Tibial nerve (tissue), 4 donors: ENCODE data around the gene ZNF563. TPM values are rescaled to one million over a fixed set of nuclear protein-coding genes. Genes with fewer than 3 reads are reported as not detected.
A peak's percentile ranks its signal among the peaks of the same experiment; 100 is the strongest.

Experiments
- DNase-seq, 2 donors: peaks; one replicate each; pipeline ENCODE4 v3.0.0-alpha.2; 2019; ENCODE audit warnings: low spot score in 2 of 2
- H3K27ac ChIP-seq, 4 donors: fragments of 200-600 bp; sonication (generic) in 3 of 4; one replicate each; pipeline ENCODE4 v1.5.1; 2017 to 2019; ENCODE audit warnings: mild to moderate bottlenecking in 1 of 4
- H3K27me3 ChIP-seq, 2 donors: fragments of 200-600 bp; sonication (generic) in 1 of 2; one replicate each; pipeline versions ENCODE4 v1.5.1 to v1.6.0; 2017 to 2019
- H3K36me3 ChIP-seq, 3 donors: fragments of 200-600 bp; sonication (generic); one replicate each; pipeline ENCODE4 v1.5.1; 2018 to 2019
- H3K4me1 ChIP-seq, 4 donors: fragments of 200-600 bp; sonication (generic) in 3 of 4; one replicate each; pipeline ENCODE4 v1.5.1; 2017 to 2019
- H3K4me3 ChIP-seq, 4 donors: fragments of 200-600 bp; sonication (generic) in 3 of 4; one replicate each; pipeline ENCODE4 v1.5.1; 2017 to 2019; ENCODE audit warnings: mild to moderate bottlenecking in 1 of 4, moderate library complexity in 1 of 4
- H3K9me3 ChIP-seq, 4 donors: fragments of 200-600 bp; sonication (generic) in 3 of 4; one replicate each; pipeline ENCODE4 v1.5.1; 2017 to 2019
- CTCF ChIP-seq, 5 experiments: fragments of 200-600 bp in 3 of 5; fragments of 450-650 bp in 2 of 5; sonication (generic) in 3 of 5; IDR thresholded peaks; one replicate each; pipeline ENCODE4 v1.5.1; 2016 to 2019; ENCODE audit warnings: antibody characterized with exemption in 5 of 5, mild to moderate bottlenecking in 3 of 5, moderate library complexity in 2 of 5
- EP300 ChIP-seq, 2 donors: sonication (generic); formaldehyde crosslinking; IDR thresholded peaks; one replicate each; pipeline ENCODE4 v1.6.1; 2017; ENCODE audit warnings: antibody characterized with exemption in 2 of 2, mild to moderate bottlenecking in 1 of 2
- POLR2A ChIP-seq, 2 donors: fragments of 450-650 bp; IDR thresholded peaks; one replicate each; pipeline ENCODE4 v1.6.1; 2017; ENCODE audit warnings: antibody characterized with exemption in 2 of 2, mild to moderate bottlenecking in 2 of 2, moderate library complexity in 2 of 2
- WGBS, 2 donors: methylation state at CpG; one replicate each; pipeline ENCODE4 v1.1.5; 2018; 5-methylcytosine and 5-hydroxymethylcytosine counted together
- total RNA-seq, 4 donors: library from RNA; depleted of rRNA; stranded (reverse); fragments of >200 nt; gene quantifications; one replicate each; pipeline ENCODE4 v1.1.0, GENCODE V29; 2016

The ZNF563 gene
- total RNA-seq, 4 donors from 2014 or later, result 2.1 to 14.2 (median 4.1) TPM

- Histone ChIP-seq H3K4me3 (peak within 1 kb of the TSS; percentile 72 to 93 (median 90)), H3K27ac (peak within 1 kb of the TSS; percentile 71 to 96 (median 92)), H3K9me3 (no peaks in the 10 kb centered on the region), H3K36me3 (no peaks in the 10 kb centered on the region), H3K4me1 (peaks cover 0 to 44% (median 7%) of the 10 kb centered on the region in 4 donors), H3K27me3 (no peaks in the 10 kb centered on the region)
- DNase-seq, result peak; percentile 98 to 99
- 1 to 2% methylated on average over 17 to 43 of the region's 66 CpGs for WGBS, 2 donors
- TF ChIP-seq POLR2A (IDR thresholded peaks at IDR 0.05), result peak; percentile 62 to 85
- peak in 1 of 5 experiments; percentile 31 for TF ChIP-seq CTCF (IDR thresholded peaks at IDR 0.05)
- peak; percentile 33 to 94 for TF ChIP-seq EP300 (IDR thresholded peaks at IDR 0.05)
These were observed 38.9 kb downstream of the ZNF563 start, which contains the start of gene ZNF44 for GRCh38 chr19:12294249-12295158. Gene ZNF44 (minus strand): TSS chr19:12294883. CDS start chr19:12294694, 189 bp downstream.

DNA sequence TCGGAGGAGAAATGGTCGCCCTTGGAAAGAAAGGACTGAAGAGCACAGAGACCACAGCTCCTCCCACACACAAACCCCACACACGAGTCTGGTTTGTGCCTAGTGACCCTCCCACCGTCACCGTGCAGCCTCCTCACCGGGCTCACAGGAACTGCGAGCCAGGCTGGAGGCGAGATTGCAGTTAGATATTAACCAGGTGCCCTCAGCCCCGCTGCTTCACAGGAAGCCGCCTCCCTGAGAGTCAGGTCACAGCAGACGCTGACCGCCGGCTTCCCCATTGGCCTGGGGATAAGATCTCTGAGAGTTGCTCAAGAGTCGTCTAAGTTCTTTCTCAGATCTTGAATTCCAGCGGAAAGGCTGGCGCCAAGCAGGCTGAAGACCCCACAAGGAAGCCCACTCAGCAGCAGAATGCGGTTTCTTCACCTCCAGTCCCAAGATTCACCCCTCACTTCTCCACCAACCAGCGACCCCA, 39.6 kb downstream of the ZNF563 start:
- no peaks in the 10 kb centered on the region for H3K27me3 ChIP-seq
- H3K36me3 ChIP-seq, result no peaks in the 10 kb centered on the region
- peak overlapping the region; percentile 72 to 93 (median 90) for H3K4me3 ChIP-seq
- H3K4me1 ChIP-seq, result peaks cover 0 to 51% (median 12%) of the 10 kb centered on the region in 4 donors
- 1% methylated on average over 13 to 18 of the region's 18 CpGs for WGBS, 2 donors
- H3K27ac ChIP-seq, result peak overlapping the region; percentile 71 to 96 (median 92)
- H3K9me3 ChIP-seq, result no peaks in the 10 kb centered on the region
- peak; percentile 33 to 44 for DNase-seq
- TF ChIP-seq EP300 (IDR thresholded peaks at IDR 0.05) (no peak), CTCF (IDR thresholded peaks at IDR 0.05) (no peak), POLR2A (IDR thresholded peaks at IDR 0.05) (peak in 1 of 2 donors; percentile 23)

DNA sequence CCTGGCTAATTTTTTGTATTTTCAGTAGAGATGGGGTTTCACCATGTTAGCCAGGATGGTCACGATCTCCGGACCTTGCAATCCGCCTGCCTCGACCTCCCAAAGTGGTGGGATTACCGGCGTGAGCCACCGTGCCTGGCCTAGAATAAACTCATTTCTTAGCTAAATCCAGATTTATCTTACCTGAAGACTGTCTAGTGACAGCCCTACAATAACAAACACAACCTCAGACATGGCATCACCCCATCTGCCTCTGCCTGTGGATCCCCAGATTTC, 43.7 kb downstream of the ZNF563 start:
- no peak for DNase-seq
- 96 to 97% methylated on average over 7 of the region's 7 CpGs for WGBS, 2 donors
- H3K4me3 ChIP-seq, result no peak overlapping the region
- no peaks in the 10 kb centered on the region for H3K27me3 ChIP-seq
- TF ChIP-seq EP300 (IDR thresholded peaks at IDR 0.05) (no peak), POLR2A (IDR thresholded peaks at IDR 0.05) (no peak), CTCF (IDR thresholded peaks at IDR 0.05) (no peak)
- H3K9me3 ChIP-seq, result no peaks in the 10 kb centered on the region
- H3K36me3 ChIP-seq, result peaks cover 0 to 22% (median 0%) of the 10 kb centered on the region in 3 donors
- peaks cover 0 to 49% (median 11%) of the 10 kb centered on the region in 4 donors for H3K4me1 ChIP-seq
- H3K27ac ChIP-seq, result peak overlapping the region in 2 of 4 donors; percentile 15 to 83

- peaks cover 0 to 41% (median 8%) of the 10 kb centered on the region in 4 donors for H3K4me1 ChIP-seq
- DNase-seq, result no peak
- peaks cover 0 to 37% (median 0%) of the 10 kb centered on the region in 3 donors for H3K36me3 ChIP-seq
- TF ChIP-seq CTCF (IDR thresholded peaks at IDR 0.05) (no peak), POLR2A (IDR thresholded peaks at IDR 0.05) (no peak), EP300 (IDR thresholded peaks at IDR 0.05) (no peak)
- H3K27me3 ChIP-seq, result no peaks in the 10 kb centered on the region
- 63 to 67% methylated on average over 1 of the region's 1 CpG for WGBS, 2 donors
- peaks cover 0 to 7% (median 2%) of the 10 kb centered on the region in 4 donors for H3K9me3 ChIP-seq
- H3K27ac ChIP-seq, result no peak overlapping the region
- no peak overlapping the region for H3K4me3 ChIP-seq
These were observed 45.4 kb downstream of the ZNF563 start for GRCh38 chr19:12287958-12288500.

DNA sequence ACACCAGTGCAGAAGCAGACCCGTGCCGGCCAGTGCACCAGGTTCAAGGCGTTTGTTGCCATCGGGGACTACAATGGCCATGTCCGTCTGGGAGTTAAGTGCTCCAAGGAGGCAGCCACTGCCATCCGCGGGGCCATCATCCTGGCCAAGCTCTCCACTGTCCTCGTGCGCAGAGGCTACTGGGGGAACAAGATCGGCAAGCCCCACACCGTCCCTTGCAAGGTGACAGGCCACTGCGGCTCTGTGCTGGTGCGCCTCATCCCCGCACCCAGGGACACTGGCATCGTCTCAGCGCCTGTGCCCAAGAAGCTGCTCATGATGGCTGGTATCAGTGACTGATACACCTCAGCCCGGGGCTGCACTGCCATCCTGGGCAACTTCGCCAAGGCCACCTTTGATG, 48.8 kb downstream of the ZNF563 start:
- no peak overlapping the region for H3K4me3 ChIP-seq
- H3K27me3 ChIP-seq, result no peaks in the 10 kb centered on the region
- no peak for DNase-seq
- peaks cover 0 to 35% (median 7%) of the 10 kb centered on the region in 4 donors for H3K9me3 ChIP-seq
- 96 to 98% methylated on average over 10 to 18 of the region's 18 CpGs for WGBS, 2 donors
- H3K27ac ChIP-seq, result no peak overlapping the region
- peaks cover 0 to 43% (median 0%) of the 10 kb centered on the region in 3 donors for H3K36me3 ChIP-seq
- peaks cover 0 to 10% (median 7%) of the 10 kb centered on the region in 4 donors for H3K4me1 ChIP-seq
- TF ChIP-seq EP300 (IDR thresholded peaks at IDR 0.05), result no peak
- TF ChIP-seq POLR2A (IDR thresholded peaks at IDR 0.05), result no peak
- no peak for TF ChIP-seq CTCF (IDR thresholded peaks at IDR 0.05)
